Activated CD4-positive, alpha-beta T cell treated with anti-CD3 and anti-CD28 coated beads, Interleukin-2, amount 50 U/mL, for 24 hours (primary cell): ENCODE results near the gene SLC1A4.

Source experiments
- DNase-seq, 2 donors: peaks; one replicate each; pipeline ENCODE4 v3.0.0-alpha.2; 2020; ENCODE audit warnings: low read depth in 1 of 2, low spot score in 1 of 2

SLC1A4 gene

GRCh38 chr2:65071499-65072180 is 82.4 kb downstream of the SLC1A4 start:
- no peak for DNase-seq

DNA sequence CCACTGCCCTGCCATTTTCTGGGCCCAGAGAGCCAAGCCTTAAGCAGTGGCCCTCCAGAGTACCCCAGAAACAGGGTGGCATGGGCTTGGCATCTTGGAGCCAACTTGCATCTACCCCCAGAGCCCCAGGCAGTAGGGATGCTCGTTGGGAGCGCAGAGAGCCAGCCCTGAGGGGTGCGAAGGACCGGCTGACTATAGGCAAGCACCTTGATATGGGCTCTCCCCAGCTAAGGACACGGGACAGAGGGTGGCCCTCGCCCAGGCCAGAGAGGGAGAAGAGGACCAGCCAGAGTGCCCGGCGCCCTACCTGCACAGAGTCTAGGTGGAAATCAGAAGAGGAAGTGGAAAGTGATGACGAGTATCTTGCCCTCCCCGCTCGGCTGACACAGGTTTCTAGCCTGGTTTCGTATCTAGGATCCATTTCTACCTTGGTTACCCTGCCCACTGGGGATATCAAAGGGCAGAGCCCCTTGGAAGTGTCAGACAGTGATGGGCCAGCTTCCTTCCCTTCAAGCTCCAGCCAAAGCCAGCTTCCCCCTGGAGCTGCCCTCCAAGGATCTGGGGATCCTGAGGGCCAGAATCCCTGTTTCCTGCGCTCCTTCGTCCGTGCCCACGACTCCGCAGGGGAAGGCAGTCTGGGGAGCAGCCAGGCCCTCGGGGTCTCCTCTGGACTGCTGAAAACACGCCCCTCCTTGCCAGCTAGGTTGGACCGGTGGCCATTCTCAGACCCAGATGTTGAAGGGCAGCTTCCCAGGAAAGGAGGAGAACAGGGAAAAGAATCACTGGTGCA is 83.2 kb downstream of the SLC1A4 start:
- DNase-seq = no peak
